Stomach (tissue), 9 donors: ENCODE measurements around the gene SDR9C7. TPM values are rescaled to one million over a fixed set of nuclear protein-coding genes. Genes with fewer than 3 reads are reported as not detected.

Experiments
- DNase-seq, 2 donors: peaks; one replicate each; pipeline versions ENCODE4 v3.0.0 to v3.0.0-alpha.2; 2013 to 2019
- H3K27ac ChIP-seq, 5 donors: fragments of 200-600 bp in 4 of 5; sonication (generic) in 4 of 5; one replicate each; pipeline ENCODE4 v1.5.1; 2013 to 2019; ENCODE audit warnings: mild to moderate bottlenecking in 1 of 5, moderate library complexity in 1 of 5
- H3K27me3 ChIP-seq, 3 donors: fragments of 200-600 bp; sonication (generic); one replicate each; pipeline ENCODE4 v1.5.1; 2017 to 2019; ENCODE audit warnings: mixed run types in 1 of 3
- H3K36me3 ChIP-seq, 4 donors: fragments of 200-600 bp; sonication (generic); 1 replicate in 3 of 4; 2 replicates in 1 of 4; pipeline ENCODE4 v1.5.1; 2016 to 2019
- H3K4me1 ChIP-seq, 4 donors: fragments of 200-600 bp; sonication (generic); one replicate each; pipeline ENCODE4 v1.5.1; 2016 to 2019
- H3K4me3 ChIP-seq, 4 donors: fragments of 200-600 bp; sonication (generic) in 3 of 4; one replicate each; pipeline ENCODE4 v1.5.1; 2016 to 2019; ENCODE audit warnings: mild to moderate bottlenecking in 1 of 4
- H3K9me3 ChIP-seq, 4 donors: fragments of 200-600 bp; sonication (generic); one replicate each; pipeline ENCODE4 v1.5.1; 2016 to 2019
- EP300 ChIP-seq: sonication (generic); formaldehyde crosslinking; IDR thresholded peaks from one replicate; pipeline ENCODE4 v1.6.1; 2017; ENCODE audit warnings: antibody characterized with exemption
- POLR2A ChIP-seq, 4 donors: fragments of 450-650 bp; IDR thresholded peaks; one replicate each; pipeline ENCODE4 v1.6.1; 2016; ENCODE audit warnings: antibody characterized with exemption in 4 of 4, control low read depth in 2 of 4, mild to moderate bottlenecking in 1 of 4, moderate library complexity in 1 of 4
- POLR2AphosphoS5 ChIP-seq, 3 donors: sonication (generic); formaldehyde crosslinking; IDR thresholded peaks; one replicate each; pipeline ENCODE4 v1.6.1; 2016; ENCODE audit warnings: antibody characterized with exemption in 3 of 3
- WGBS, 5 donors: extraction: QIAGEN DNeasy Blood & Tissue Kit in 3 of 5; methylation state at CpG; one replicate each; pipeline versions ENCODE4 v1.1.5 to v1.1.7; 2013 to 2018; 5-methylcytosine and 5-hydroxymethylcytosine counted together
- intact Hi-C: fragments of 100-400 bp; cut with DNase I; formaldehyde crosslinking; loops from one replicate; pipeline ENCODE4 v1.15.1; 2023; ENCODE audit warnings: low total_unique reads
- polyA plus RNA-seq, 3 donors: library from polyadenylated mRNA; stranded (reverse); fragments of 200-250 nt; gene quantifications; one replicate each; pipeline ENCODE4 v1.2.3, GENCODE V29; 2013
- total RNA-seq, 5 donors: library from RNA; depleted of rRNA; stranded (reverse); fragments of >200 nt; gene quantifications; one replicate each; pipeline versions ENCODE4 v1.1.0 to v1.2.3, GENCODE V29; 2014 to 2016
- TF ChIP-seq, protein P1 (sequence below), 7 experiments: fragments of 450-650 bp in 4 of 7; fragments of 200-600 bp in 3 of 7; sonication (generic) in 3 of 7; IDR thresholded peaks; one replicate each; pipeline ENCODE4 v1.5.1; 2016 to 2019; ENCODE audit warnings: antibody characterized with exemption in 7 of 7, control low read depth in 2 of 7, mild to moderate bottlenecking in 1 of 7
- donor health status: healthy with polysubstance abuse.
- donor health status: Bipolar disorder and iron deficiency.
- donor health status: healthy.

SDR9C7 gene
- total and polyA plus RNA-seq, 8 donors = 0.50 TPM; not detected in 7

DNA sequence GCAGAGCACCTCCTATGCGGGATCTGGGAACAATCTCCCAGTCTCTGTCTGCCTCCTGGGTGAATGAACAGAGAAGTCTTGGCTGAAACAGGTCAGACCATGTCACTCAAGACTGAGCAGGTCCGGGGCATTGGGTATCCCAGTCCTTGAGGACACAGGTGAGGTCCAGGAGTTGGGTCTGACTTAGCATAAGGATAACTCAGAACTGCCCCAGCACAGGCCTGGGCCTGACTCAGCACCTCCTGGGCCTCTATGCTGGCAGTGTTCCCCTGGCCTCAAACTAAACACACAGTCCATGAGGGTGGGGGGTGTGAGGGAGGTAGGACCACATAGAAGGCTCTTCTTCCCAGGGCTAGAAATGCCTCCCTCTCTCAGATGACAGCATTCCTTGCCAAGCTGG is 1.5 kb upstream of the SDR9C7 start:
- H3K9me3 ChIP-seq = no peaks in the 10 kb centered on the region
- no peak for TF ChIP-seq POLR2AphosphoS5 (IDR thresholded peaks at IDR 0.05)
- no peaks in the 10 kb centered on the region for H3K36me3 ChIP-seq
- 75 to 89% (median 81%) methylated on average over 2 of the region's 2 CpGs for WGBS, 5 donors
- H3K27ac ChIP-seq = no peak overlapping the region
- no peak for DNase-seq
- H3K27me3 ChIP-seq = no peaks in the 10 kb centered on the region
- peaks cover 0 to 15% (median 0%) of the 10 kb centered on the region in 4 donors for H3K4me1 ChIP-seq
- intact Hi-C loops = no loop called here
- no peak overlapping the region for H3K4me3 ChIP-seq

- H3K27me3 ChIP-seq = no peaks in the 10 kb centered on the region
- 41 to 80% (median 60%) methylated on average over 2 of the region's 2 CpGs for WGBS, 5 donors
- intact Hi-C loops = no loop called here
These were observed 949 bp upstream of the SDR9C7 start for GRCh38 chr12:56935157-56935556.

GRCh38 chr12:56932867-56933266 is 1.3 kb downstream of the SDR9C7 start:
- Histone ChIP-seq H3K36me3 (no peaks in the 10 kb centered on the region), H3K4me3 (no peak overlapping the region), H3K27ac (no peak overlapping the region), H3K9me3 (no peaks in the 10 kb centered on the region), H3K27me3 (no peaks in the 10 kb centered on the region), H3K4me1 (peaks cover 0 to 15% (median 0%) of the 10 kb centered on the region in 4 donors)
- DNase-seq = peak in 1 of 2 donors; percentile 27
- WGBS, 5 donors = 84 to 100% (median 89%) methylated on average over 1 of the region's 1 CpG
- intact Hi-C loops = no loop called here
- TF ChIP-seq POLR2AphosphoS5 (IDR thresholded peaks at IDR 0.05) (no peak), EP300 (no peak), POLR2A (IDR thresholded peaks at IDR 0.05) (no peak)
- TF ChIP-seq, protein P1, sequence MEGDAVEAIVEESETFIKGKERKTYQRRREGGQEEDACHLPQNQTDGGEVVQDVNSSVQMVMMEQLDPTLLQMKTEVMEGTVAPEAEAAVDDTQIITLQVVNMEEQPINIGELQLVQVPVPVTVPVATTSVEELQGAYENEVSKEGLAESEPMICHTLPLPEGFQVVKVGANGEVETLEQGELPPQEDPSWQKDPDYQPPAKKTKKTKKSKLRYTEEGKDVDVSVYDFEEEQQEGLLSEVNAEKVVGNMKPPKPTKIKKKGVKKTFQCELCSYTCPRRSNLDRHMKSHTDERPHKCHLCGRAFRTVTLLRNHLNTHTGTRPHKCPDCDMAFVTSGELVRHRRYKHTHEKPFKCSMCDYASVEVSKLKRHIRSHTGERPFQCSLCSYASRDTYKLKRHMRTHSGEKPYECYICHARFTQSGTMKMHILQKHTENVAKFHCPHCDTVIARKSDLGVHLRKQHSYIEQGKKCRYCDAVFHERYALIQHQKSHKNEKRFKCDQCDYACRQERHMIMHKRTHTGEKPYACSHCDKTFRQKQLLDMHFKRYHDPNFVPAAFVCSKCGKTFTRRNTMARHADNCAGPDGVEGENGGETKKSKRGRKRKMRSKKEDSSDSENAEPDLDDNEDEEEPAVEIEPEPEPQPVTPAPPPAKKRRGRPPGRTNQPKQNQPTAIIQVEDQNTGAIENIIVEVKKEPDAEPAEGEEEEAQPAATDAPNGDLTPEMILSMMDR (IDR thresholded peaks at IDR 0.05) = no peak

More at GRCh38 chr12:56935157-56935556, 949 bp upstream of the SDR9C7 start:
- no peaks in the 10 kb centered on the region for H3K9me3 ChIP-seq
- no peak for TF ChIP-seq POLR2A (IDR thresholded peaks at IDR 0.05)
- no peak for TF ChIP-seq EP300
- TF ChIP-seq, protein P1 (IDR thresholded peaks at IDR 0.05) = no peak
- TF ChIP-seq POLR2AphosphoS5 (IDR thresholded peaks at IDR 0.05) = no peak
- no peak overlapping the region for H3K4me3 ChIP-seq
- H3K4me1 ChIP-seq = peaks cover 0 to 15% (median 0%) of the 10 kb centered on the region in 4 donors
- H3K36me3 ChIP-seq = no peaks in the 10 kb centered on the region
- DNase-seq = peak in 1 of 2 donors; percentile 9
- no peak overlapping the region for H3K27ac ChIP-seq

DNA sequence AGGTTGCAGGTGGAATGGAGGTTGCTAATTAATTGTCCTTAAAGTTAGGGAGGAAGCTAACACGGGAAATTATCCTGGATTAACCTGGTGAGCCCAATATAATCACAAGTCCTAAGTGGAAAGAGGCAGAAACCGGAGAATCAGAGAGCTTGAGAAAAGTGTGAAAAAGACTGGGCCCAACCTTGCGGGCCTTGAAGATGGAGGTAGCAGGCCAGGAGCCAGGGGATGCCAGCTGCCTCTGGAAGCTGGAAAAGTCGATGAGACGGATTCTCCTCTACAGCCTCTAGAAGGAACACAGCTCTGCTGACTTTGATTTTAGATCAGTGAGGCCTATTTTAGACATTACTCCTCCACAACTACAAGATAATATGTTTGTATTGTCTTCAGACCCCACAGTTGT is 2.1 kb downstream of the SDR9C7 start:
- H3K27me3 ChIP-seq = no peaks in the 10 kb centered on the region
- H3K9me3 ChIP-seq = no peaks in the 10 kb centered on the region
- TF ChIP-seq POLR2AphosphoS5 (IDR thresholded peaks at IDR 0.05) (no peak), EP300 (no peak), POLR2A (IDR thresholded peaks at IDR 0.05) (no peak)
- TF ChIP-seq, protein P1 (IDR thresholded peaks at IDR 0.05) = no peak
- intact Hi-C loops = no loop called here
- peak overlapping the region in 1 of 5 donors; percentile 19 for H3K27ac ChIP-seq
- H3K36me3 ChIP-seq = no peaks in the 10 kb centered on the region
- H3K4me3 ChIP-seq = no peak overlapping the region
- no peak for DNase-seq
- 67 to 90% (median 77%) methylated on average over 5 of the region's 5 CpGs for WGBS, 5 donors
- peaks cover 0 to 15% (median 0%) of the 10 kb centered on the region in 4 donors for H3K4me1 ChIP-seq

- no peaks in the 10 kb centered on the region for H3K9me3 ChIP-seq
- peak overlapping the region in 1 of 5 donors; percentile 19 for H3K27ac ChIP-seq
- DNase-seq = peak in 1 of 2 donors; percentile 76
- H3K4me3 ChIP-seq = no peak overlapping the region
- TF ChIP-seq POLR2A (IDR thresholded peaks at IDR 0.05) (no peak), POLR2AphosphoS5 (IDR thresholded peaks at IDR 0.05) (no peak), EP300 (no peak)
- TF ChIP-seq, protein P1 (IDR thresholded peaks at IDR 0.05) = no peak
- peaks cover 0 to 15% (median 0%) of the 10 kb centered on the region in 4 donors for H3K4me1 ChIP-seq
- H3K36me3 ChIP-seq = no peaks in the 10 kb centered on the region
- intact Hi-C loops = no loop called here
- H3K27me3 ChIP-seq = no peaks in the 10 kb centered on the region
- 71 to 86% (median 81%) methylated on average over 2 of the region's 2 CpGs for WGBS, 5 donors
These were observed 2.7 kb downstream of the SDR9C7 start for GRCh38 chr12:56931474-56931978.
